HepG2 (cell line): ENCODE measurements around the gene ARL3. TPM values are rescaled to one million over a fixed set of nuclear protein-coding genes. Genes with fewer than 3 reads are reported as not detected.

ENCODE experiments used
- ESRRA ChIP-seq: sonication (generic); formaldehyde crosslinking; IDR thresholded peaks from 2 replicates; pipeline ENCODE4 v1.5.1; 2020; ENCODE audit warnings: mild to moderate bottlenecking, low read depth, missing genetic modification reagents
- IKZF4 ChIP-seq: sonication (generic); formaldehyde crosslinking; IDR thresholded peaks from 2 replicates; pipeline ENCODE4 v1.5.1; 2020; ENCODE audit warnings: borderline replicate concordance, mild to moderate bottlenecking, low read depth, missing genetic modification reagents; ENCODE audit errors: not compliant biosample characterization
- MEIS1 ChIP-seq: sonication (generic); formaldehyde crosslinking; IDR thresholded peaks from 2 replicates; pipeline ENCODE4 v1.9.0; 2021; ENCODE audit warnings: mild to moderate bottlenecking, missing genetic modification reagents, moderate library complexity, borderline replicate concordance
- RBM39 ChIP-seq: fragments of 200-400 bp; formaldehyde crosslinking; IDR thresholded peaks from one replicate; pipeline ENCODE4 v1.6.1; 2018; ENCODE audit warnings: antibody characterized with exemption, mild to moderate bottlenecking, low read depth, low read length; ENCODE audit not compliant: poor library complexity, severe bottlenecking
- XBP1 ChIP-seq: sonication (generic); formaldehyde crosslinking; IDR thresholded peaks from 2 replicates; pipeline ENCODE4 v1.5.0; 2020; ENCODE audit warnings: missing genetic modification reagents
- ZNF451 ChIP-seq: sonication (generic); formaldehyde crosslinking; IDR thresholded peaks from 2 replicates; pipeline ENCODE4 v1.5.0; 2020; ENCODE audit warnings: mild to moderate bottlenecking, missing genetic modification reagents
- ZNF557 ChIP-seq: sonication (generic); formaldehyde crosslinking; IDR thresholded peaks from 2 replicates; pipeline ENCODE4 v1.4.0; 2020; ENCODE audit warnings: missing genetic modification reagents
- ZNF772 ChIP-seq: sonication (generic); formaldehyde crosslinking; IDR thresholded peaks from 2 replicates; pipeline ENCODE4 v1.5.0; 2020; ENCODE audit warnings: mild to moderate bottlenecking, missing genetic modification reagents
- ZSCAN29 ChIP-seq: sonication (generic); formaldehyde crosslinking; conservative IDR thresholded peaks from 2 replicates; pipeline ENCODE4 v1.4.0; 2020; ENCODE audit warnings: mild to moderate bottlenecking, missing genetic modification reagents
- ZSCAN30 ChIP-seq: sonication (generic); formaldehyde crosslinking; IDR thresholded peaks from 2 replicates; pipeline ENCODE4 v1.5.0; 2020; ENCODE audit warnings: mild to moderate bottlenecking, missing genetic modification reagents
- polyA plus RNA-seq, 8 experiments: library from polyadenylated mRNA; depleted of rRNA in 3 of 8; stranded (reverse) in 7 of 8; unstranded in 1 of 8; fragments of >200 nt; fragmentation: Illumina TruSeq in 4 of 8; extraction: Trizol in 4 of 8; gene quantifications; 2 replicates each; pipeline versions ENCODE4 v1.2.1 to v1.2.3, GENCODE V29; 2011 to 2016; ENCODE audit warnings: low read depth in 4 of 8, missing spikeins in 1 of 8, mixed read lengths in 1 of 8; ENCODE audit not compliant: insufficient read depth in 1 of 8
- total RNA-seq, 5 experiments: library from RNA; depleted of rRNA; stranded (reverse); fragments of >200 nt; fragmentation: Illumina TruSeq; extraction: Trizol; gene quantifications; 2 replicates each; pipeline ENCODE4 v1.2.3, GENCODE V29; 2016; ENCODE audit warnings: low read depth in 1 of 5
- TF ChIP-seq, protein P1 (sequence below): sonication (generic); formaldehyde crosslinking; IDR thresholded peaks from 2 replicates; pipeline ENCODE4 v1.4.0; 2020; ENCODE audit warnings: missing genetic modification reagents
- TF ChIP-seq, protein P2 (sequence below): sonication (generic); formaldehyde crosslinking; IDR thresholded peaks from 2 replicates; pipeline ENCODE4 v1.5.0; 2020; ENCODE audit warnings: missing genetic modification reagents
- TF ChIP-seq, protein P3 (sequence below): sonication (generic); formaldehyde crosslinking; IDR thresholded peaks from 2 replicates; pipeline ENCODE4 v1.4.0; 2020; ENCODE audit warnings: low read depth, mild to moderate bottlenecking, missing genetic modification reagents
- TF ChIP-seq, protein P4 (sequence below): sonication (generic); formaldehyde crosslinking; IDR thresholded peaks from 2 replicates; pipeline ENCODE4 v1.5.0; 2020; ENCODE audit warnings: mild to moderate bottlenecking, missing genetic modification reagents
- TF ChIP-seq, protein P5 (sequence below): sonication (generic); formaldehyde crosslinking; IDR thresholded peaks from 2 replicates; pipeline ENCODE4 v1.4.0; 2020; ENCODE audit warnings: mild to moderate bottlenecking, missing genetic modification reagents, borderline replicate concordance
- TF ChIP-seq, protein P6 (sequence below): sonication (generic); formaldehyde crosslinking; IDR thresholded peaks from 2 replicates; pipeline ENCODE4 v1.5.1; 2020; ENCODE audit warnings: mild to moderate bottlenecking, missing genetic modification reagents

ARL3 gene
- total and polyA plus RNA-seq, 2 of the 13 experiments (the other 11 are each of a cell fraction or from before 2014, with no cell fraction given), result 5.2 to 6.6 TPM

DNA sequence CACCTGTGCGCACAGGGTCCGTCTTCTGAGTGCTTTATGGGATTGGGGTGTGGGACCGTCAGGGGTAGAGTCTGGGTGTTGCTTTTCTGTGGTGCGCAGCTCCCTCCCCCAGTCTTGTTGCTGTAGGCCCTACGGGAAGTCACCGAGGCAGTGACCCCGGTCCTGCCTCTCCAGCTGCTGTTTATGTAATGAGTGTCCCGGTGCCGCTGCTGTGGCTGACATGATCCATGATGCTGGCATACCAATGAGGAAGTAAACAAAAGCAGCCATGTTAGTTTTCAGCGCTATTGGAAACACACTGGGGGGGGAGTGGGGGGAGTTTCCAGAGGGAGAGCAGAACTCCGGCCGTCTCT is 68.8 kb downstream of the ARL3 start (continued):
- TF ChIP-seq, protein P1, sequence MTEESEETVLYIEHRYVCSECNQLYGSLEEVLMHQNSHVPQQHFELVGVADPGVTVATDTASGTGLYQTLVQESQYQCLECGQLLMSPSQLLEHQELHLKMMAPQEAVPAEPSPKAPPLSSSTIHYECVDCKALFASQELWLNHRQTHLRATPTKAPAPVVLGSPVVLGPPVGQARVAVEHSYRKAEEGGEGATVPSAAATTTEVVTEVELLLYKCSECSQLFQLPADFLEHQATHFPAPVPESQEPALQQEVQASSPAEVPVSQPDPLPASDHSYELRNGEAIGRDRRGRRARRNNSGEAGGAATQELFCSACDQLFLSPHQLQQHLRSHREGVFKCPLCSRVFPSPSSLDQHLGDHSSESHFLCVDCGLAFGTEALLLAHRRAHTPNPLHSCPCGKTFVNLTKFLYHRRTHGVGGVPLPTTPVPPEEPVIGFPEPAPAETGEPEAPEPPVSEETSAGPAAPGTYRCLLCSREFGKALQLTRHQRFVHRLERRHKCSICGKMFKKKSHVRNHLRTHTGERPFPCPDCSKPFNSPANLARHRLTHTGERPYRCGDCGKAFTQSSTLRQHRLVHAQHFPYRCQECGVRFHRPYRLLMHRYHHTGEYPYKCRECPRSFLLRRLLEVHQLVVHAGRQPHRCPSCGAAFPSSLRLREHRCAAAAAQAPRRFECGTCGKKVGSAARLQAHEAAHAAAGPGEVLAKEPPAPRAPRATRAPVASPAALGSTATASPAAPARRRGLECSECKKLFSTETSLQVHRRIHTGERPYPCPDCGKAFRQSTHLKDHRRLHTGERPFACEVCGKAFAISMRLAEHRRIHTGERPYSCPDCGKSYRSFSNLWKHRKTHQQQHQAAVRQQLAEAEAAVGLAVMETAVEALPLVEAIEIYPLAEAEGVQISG (CRISPR knock-in tag), result no peak
- TF ChIP-seq, protein P2, sequence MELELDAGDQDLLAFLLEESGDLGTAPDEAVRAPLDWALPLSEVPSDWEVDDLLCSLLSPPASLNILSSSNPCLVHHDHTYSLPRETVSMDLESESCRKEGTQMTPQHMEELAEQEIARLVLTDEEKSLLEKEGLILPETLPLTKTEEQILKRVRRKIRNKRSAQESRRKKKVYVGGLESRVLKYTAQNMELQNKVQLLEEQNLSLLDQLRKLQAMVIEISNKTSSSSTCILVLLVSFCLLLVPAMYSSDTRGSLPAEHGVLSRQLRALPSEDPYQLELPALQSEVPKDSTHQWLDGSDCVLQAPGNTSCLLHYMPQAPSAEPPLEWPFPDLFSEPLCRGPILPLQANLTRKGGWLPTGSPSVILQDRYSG (CRISPR knock-in tag), result no peak
- no peak for TF ChIP-seq ESRRA (CRISPR knock-in tag)
- no peak for TF ChIP-seq MEIS1
- no peak for TF ChIP-seq XBP1 (CRISPR knock-in tag)
- no peak; the same call in 1 of the 2 replicates for TF ChIP-seq ZNF557 (CRISPR knock-in tag)
- TF ChIP-seq, protein P3, sequence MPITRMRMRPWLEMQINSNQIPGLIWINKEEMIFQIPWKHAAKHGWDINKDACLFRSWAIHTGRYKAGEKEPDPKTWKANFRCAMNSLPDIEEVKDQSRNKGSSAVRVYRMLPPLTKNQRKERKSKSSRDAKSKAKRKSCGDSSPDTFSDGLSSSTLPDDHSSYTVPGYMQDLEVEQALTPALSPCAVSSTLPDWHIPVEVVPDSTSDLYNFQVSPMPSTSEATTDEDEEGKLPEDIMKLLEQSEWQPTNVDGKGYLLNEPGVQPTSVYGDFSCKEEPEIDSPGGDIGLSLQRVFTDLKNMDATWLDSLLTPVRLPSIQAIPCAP (CRISPR knock-in tag), result no peak
- no peak for TF ChIP-seq ZNF451 (CRISPR knock-in tag)
- TF ChIP-seq ZNF772 (CRISPR knock-in tag), result no peak
- TF ChIP-seq ZSCAN29 (CRISPR knock-in tag), result no peak
- TF ChIP-seq ZSCAN30, result no peak
- TF ChIP-seq, protein P4, sequence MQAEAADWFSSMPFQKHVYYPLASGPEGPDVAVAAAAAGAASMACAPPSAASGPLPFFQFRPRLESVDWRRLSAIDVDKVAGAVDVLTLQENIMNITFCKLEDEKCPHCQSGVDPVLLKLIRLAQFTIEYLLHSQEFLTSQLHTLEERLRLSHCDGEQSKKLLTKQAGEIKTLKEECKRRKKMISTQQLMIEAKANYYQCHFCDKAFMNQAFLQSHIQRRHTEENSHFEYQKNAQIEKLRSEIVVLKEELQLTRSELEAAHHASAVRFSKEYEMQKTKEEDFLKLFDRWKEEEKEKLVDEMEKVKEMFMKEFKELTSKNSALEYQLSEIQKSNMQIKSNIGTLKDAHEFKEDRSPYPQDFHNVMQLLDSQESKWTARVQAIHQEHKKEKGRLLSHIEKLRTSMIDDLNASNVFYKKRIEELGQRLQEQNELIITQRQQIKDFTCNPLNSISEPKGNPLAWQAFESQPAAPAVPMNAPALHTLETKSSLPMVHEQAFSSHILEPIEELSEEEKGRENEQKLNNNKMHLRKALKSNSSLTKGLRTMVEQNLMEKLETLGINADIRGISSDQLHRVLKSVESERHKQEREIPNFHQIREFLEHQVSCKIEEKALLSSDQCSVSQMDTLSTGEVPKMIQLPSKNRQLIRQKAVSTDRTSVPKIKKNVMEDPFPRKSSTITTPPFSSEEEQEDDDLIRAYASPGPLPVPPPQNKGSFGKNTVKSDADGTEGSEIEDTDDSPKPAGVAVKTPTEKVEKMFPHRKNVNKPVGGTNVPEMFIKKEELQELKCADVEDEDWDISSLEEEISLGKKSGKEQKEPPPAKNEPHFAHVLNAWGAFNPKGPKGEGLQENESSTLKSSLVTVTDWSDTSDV (CRISPR knock-in tag), result no peak
- TF ChIP-seq, protein P5, sequence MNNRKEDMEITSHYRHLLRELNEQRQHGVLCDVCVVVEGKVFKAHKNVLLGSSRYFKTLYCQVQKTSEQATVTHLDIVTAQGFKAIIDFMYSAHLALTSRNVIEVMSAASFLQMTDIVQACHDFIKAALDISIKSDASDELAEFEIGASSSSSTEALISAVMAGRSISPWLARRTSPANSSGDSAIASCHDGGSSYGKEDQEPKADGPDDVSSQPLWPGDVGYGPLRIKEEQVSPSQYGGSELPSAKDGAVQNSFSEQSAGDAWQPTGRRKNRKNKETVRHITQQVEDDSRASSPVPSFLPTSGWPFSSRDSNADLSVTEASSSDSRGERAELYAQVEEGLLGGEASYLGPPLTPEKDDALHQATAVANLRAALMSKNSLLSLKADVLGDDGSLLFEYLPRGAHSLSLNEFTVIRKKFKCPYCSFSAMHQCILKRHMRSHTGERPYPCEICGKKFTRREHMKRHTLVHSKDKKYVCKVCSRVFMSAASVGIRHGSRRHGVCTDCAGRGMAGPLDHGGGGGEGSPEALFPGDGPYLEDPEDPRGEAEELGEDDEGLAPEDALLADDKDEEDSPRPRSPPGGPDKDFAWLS (CRISPR knock-in tag), result no peak
- TF ChIP-seq, protein P6, sequence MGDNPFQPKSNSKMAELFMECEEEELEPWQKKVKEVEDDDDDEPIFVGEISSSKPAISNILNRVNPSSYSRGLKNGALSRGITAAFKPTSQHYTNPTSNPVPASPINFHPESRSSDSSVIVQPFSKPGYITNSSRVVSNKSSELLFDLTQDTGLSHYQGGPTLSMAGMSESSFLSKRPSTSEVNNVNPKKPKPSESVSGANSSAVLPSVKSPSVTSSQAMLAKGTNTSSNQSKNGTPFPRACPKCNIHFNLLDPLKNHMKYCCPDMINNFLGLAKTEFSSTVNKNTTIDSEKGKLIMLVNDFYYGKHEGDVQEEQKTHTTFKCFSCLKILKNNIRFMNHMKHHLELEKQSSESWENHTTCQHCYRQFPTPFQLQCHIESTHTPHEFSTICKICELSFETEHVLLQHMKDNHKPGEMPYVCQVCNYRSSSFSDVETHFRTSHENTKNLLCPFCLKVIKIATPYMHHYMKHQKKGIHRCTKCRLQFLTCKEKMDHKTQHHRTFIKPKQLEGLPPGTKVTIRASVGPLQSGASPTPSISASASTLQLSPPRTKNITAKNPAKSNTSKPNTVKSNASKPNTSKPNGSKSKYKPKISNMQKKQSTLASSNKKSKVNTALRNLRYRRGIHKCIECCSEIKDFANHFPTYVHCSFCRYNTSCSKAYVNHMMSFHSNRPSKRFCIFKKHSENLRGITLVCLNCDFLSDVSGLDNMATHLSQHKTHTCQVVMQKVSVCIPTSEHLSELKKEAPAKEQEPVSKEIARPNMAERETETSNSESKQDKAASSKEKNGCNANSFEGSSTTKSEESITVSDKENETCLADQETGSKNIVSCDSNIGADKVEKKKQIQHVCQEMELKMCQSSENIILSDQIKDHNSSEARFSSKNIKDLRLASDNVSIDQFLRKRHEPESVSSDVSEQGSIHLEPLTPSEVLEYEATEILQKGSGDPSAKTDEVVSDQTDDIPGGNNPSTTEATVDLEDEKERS (CRISPR knock-in tag), result 0 out of 2 replicates have a peak, but pooled peaks have one; percentile 23
- no peak for TF ChIP-seq IKZF4
- no peak for TF ChIP-seq RBM39
